Suprapubic skin (tissue), 4 donors: ENCODE results near the gene ZNF786.

Experiments used
- EP300 ChIP-seq: sonication (generic); formaldehyde crosslinking; IDR thresholded peaks from one replicate; pipeline ENCODE4 v1.6.1; 2017; ENCODE audit warnings: antibody characterized with exemption
- POLR2A ChIP-seq, 2 donors: fragments of 450-650 bp; IDR thresholded peaks; one replicate each; pipeline ENCODE4 v1.6.1; 2017; ENCODE audit warnings: antibody characterized with exemption in 2 of 2, mild to moderate bottlenecking in 2 of 2, moderate library complexity in 2 of 2
- POLR2AphosphoS5 ChIP-seq, 3 donors: sonication (generic); formaldehyde crosslinking; IDR thresholded peaks; one replicate each; pipeline ENCODE4 v1.6.1; 2017; ENCODE audit warnings: antibody characterized with exemption in 3 of 3
- TF ChIP-seq, protein P1 (sequence below), 2 donors: fragments of 200-600 bp in 1 of 2; fragments of 450-650 bp in 1 of 2; sonication (generic) in 1 of 2; IDR thresholded peaks; one replicate each; pipeline ENCODE4 v1.5.1; 2016 to 2019; ENCODE audit warnings: antibody characterized with exemption in 2 of 2, mild to moderate bottlenecking in 1 of 2, moderate library complexity in 1 of 2

DNA sequence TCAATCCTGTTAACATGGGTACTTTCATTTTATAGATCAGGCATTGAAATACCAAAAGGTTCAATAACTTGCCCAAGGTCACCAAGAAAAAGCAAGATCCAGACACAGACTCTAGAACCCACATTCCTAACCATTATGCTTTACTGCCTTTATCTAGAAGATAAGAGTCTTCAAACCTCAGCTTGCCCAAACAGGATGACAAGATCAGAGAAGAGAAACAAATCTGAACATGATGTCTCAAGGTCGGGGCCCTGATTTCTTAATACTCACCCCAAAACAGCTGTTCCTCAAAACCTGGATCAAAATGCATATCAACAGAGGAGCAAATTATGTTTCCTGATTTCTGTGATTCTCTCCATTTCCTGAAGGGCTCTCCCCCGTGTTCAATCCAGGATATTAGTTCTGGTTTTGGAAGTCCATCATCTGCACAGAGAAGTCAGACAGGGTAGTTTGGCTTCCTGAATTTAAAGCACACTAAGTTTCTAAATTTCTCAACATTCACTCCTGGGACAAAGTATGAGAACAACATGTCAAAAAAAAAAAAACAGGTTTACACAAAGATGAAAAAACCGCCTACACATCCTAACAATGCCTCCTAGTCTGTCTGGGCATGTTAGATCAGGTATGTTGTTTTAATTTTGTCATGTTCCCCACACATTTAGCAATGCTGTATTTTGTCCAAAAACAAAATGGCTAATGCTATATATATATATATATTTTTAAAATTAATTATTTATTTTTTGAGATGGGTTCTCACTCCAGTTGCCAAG is 16.2 kb downstream of the ZNF786 start:
- TF ChIP-seq POLR2AphosphoS5 (IDR thresholded peaks at IDR 0.05) (no peak), POLR2A (IDR thresholded peaks at IDR 0.05) (no peak), EP300 (no peak)
- TF ChIP-seq, protein P1, sequence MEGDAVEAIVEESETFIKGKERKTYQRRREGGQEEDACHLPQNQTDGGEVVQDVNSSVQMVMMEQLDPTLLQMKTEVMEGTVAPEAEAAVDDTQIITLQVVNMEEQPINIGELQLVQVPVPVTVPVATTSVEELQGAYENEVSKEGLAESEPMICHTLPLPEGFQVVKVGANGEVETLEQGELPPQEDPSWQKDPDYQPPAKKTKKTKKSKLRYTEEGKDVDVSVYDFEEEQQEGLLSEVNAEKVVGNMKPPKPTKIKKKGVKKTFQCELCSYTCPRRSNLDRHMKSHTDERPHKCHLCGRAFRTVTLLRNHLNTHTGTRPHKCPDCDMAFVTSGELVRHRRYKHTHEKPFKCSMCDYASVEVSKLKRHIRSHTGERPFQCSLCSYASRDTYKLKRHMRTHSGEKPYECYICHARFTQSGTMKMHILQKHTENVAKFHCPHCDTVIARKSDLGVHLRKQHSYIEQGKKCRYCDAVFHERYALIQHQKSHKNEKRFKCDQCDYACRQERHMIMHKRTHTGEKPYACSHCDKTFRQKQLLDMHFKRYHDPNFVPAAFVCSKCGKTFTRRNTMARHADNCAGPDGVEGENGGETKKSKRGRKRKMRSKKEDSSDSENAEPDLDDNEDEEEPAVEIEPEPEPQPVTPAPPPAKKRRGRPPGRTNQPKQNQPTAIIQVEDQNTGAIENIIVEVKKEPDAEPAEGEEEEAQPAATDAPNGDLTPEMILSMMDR (IDR thresholded peaks at IDR 0.05) = no peak
